CD4-positive, alpha-beta T cell treated with Interleukin-15 for 1 hour (primary cell): Measurements from ENCODE around the gene MINDY4B.
"Not testable (repeated sequence)": the region's sequence is repeated elsewhere in the genome, so short reads cannot be mapped to it uniquely, and the experiment has no call there.

ENCODE experiments used
- DNase-seq: peaks from one replicate; pipeline ENCODE4 v3.0.0-alpha.2; 2020

The MINDY4B gene

DNA sequence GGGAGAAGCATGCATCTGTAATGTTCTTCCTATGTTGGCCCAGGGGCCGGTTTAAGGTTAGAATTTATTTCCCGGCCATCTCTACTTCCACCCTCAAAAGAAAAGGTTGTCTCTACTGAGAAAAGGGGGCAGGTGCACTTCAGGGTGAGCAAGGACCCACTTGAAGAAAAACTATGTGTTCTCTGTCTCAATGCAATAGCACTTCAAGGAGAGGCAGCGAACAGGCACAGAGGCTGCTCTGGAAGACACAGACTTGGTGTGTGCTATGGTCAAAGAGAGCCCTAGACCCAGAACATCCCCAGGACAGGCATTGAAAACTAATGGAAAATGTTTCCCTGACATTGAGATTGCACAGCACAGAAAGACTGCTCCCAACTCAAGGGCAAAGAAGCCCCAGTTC, 7.6 kb downstream of the MINDY4B start:
- no peak for DNase-seq

DNA sequence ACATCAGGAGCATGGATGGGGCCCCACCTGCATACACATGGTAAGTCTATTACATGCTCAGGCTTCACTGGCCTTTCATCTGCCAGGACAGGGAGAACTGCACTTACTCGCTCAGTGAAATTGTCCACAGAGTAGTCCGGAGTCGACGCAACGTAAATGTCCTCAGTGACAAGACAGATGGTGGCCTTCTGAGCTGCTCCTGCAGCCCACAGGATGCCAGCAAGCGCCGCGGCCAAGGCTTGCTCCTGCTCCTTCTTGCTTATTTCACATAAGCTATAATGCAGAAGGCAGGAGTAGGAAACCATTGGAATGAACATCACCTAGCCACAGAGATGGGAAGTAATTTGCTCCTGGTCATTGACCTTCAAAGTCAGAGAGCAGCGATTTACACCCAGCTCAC, 14.4 kb downstream of the MINDY4B start:
- DNase-seq, result no peak

DNA sequence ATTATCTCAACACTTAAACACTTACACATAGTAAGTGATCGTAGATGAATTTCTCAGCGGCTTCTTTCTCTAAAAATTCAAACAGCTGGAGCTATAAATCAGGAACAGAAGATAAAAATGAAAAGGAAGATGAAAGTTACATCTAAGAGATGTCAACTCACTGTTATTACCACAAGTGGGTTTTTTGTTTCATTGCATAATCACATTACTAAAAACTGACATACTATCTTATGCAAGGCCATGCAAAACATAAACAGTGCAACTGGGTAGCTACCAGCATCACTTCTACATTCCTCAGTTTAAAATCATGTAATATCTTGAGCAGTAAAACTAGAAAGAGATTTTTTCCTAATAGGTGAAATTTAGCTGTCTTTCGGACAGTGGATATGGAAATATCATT, 14.9 kb downstream of the MINDY4B start:
- no peak for DNase-seq

DNA sequence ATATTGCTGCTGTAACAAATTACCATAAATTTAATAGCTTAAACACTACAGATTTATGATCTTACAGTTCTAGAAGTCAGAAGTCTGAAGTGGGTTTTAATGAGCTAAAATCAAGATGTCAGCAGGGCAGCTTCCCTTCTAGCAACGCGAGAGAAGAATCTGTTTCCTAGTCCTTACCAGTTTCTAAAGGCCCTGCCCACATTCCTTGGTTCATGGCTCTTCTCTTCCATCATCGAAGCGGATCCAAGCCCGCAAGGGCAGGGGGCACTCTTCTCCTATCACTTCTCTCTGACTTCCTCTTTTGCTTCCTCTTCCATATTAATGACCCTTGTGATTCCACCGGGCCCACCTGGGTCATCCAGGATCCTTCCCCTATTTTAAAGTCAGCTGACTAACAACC, 16.1 kb downstream of the MINDY4B start:
- DNase-seq, result peak; percentile 19

DNA sequence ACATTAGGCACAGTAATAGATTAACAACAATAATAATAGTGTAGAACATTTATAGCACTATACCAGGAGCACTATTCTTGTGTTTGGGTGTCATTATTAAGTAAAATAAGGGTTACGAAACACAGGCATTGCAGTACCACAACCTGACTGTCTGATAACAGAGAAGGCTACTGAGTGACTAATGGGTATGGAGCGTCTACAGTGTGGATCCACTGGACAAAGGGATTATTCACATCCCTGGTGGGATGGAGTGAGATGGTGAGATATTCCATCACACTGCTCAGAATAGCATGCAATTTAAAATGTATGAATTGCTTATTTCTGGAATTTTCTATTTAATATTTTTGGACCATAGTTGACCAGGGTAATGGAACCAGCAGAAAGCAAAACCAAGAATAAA, 18.2 kb downstream of the MINDY4B start:
- DNase-seq, result no peak

DNA sequence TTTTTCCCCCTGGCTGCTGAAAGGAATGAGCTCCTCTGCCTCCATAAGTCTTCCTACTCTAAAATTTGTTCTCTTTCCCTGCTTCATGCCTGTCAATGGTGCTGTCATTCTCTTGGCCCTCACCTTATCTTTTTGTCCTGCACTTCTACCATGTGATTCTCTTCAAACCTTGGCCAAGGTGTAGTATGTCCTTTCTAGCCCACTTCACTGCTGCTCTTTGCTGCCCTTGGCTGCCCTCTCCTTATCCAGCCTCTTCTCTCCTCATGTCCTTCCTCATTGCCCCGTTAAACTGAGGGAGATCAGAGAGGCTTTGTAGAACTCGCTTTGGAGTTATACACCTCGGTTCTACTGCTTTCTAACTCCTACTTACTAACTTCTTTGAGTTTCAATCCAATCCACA, 19.7 kb downstream of the MINDY4B start:
- DNase-seq, result no peak

DNA sequence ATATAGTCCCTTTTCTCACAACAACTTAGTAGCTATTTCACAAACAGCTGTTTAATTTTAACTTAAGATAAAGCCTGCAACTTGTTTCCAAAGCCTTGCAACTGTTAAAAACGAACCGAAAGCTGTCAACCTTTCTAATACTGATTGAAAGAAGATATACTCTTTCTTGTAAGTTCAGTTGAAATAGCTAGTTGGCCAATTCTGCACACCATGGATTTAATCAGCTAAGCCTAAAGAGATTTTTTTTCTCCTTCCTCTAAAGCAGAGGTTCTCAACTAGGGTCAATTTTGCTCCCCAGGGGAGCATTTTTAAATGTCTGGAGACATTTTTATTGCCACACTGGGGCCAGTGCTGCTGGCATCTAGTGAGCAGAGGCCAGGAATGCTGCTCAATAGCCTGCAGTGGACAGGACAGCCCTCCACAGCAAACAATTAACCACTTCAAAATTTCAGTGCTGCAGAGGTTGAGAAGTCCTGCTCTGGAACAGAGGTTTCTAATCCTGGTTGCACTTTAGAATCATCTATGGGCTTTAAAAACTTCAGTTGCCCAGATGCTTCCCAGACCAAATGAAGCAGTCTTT, 26.2 kb downstream of the MINDY4B start:
- DNase-seq, result no peak

DNA sequence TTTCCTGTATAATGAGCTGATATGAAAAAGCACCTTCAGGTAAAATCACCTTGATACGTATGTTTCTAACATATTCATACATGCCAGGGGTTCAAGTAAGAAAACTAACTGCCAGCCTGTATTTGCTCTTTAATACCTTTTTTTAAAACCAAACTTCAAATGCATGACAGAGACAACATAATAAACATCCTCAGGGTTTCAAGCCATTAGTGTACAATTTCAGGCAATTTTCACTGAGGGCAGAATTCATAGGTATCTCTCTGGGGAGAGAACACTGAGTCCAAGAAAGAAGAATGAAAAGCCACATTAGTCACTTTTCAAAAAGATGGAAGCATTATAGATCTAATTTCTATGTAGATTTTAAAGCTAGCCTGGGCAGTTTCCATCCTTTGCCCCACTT, 26.9 kb downstream of the MINDY4B start:
- no peak for DNase-seq

DNA sequence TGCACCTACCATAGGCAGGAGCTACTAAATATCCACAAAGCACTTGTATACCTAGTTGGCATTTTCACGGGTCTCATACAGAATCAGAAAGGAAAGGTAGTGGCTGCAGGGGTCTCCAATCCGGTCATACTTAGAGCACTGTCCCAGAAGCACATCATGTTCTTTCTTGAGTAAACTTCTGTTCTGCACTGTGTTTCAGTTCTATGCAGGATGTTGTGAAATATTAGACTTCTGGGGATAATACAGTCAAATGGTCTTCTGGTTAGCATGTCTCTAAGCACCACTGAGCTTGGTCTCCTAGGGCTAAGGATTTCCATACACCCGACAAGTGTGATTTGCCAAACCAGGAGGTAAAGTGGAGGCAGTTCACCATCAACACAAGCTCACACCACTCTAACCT, 27.9 kb downstream of the MINDY4B start:
- no peak for DNase-seq

DNA sequence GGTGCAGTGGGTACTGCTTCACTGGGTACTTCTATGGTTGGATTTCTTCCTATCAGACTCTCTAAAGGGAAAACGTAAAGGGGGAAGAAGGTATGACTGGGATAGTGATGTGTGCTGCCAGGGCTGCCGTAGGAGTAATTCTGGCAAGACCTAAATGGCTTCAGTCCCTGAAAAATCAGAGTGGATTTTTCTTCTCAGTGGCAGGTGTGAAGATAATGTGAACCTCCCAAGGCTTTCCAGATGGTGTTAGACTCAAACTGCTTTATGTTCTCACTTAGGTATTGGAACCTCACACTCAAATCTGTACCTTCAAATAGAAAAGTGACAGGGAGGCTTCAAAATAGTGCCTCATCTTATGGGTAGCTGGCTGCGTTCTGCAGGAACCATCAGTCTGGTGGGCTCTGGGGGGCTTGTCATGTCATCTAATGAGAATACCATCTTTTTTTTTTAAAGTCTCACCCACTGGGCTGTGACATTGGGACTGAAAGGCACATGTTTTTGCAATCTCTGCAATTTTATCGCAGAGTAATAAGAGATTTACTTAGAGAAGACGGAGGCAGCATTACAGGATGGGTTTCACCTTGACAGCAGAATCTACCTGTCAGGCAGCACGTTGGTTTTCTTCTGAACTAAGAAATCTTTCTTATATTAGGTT, 28.5 kb downstream of the MINDY4B start:
- no peak for DNase-seq

DNA sequence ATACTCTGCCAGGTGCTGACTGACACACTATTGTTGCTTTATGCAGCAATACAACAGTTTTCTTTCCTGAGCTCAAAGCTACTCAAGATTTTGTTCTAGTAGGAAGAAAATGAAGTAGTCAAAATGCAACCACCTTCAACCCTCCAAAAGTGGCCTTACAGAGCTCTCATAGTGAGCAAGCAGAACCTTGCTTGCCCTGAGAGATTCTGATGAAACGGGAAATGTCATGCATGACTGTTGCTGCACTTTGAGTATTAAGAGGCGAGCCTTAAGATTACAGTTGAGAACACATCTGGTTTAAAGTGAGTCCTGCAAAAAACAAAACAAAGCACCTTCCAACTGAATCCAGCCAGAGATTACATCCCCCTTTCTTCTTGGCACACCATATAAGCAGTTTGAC, 29.7 kb downstream of the MINDY4B start:
- DNase-seq, result no peak

DNA sequence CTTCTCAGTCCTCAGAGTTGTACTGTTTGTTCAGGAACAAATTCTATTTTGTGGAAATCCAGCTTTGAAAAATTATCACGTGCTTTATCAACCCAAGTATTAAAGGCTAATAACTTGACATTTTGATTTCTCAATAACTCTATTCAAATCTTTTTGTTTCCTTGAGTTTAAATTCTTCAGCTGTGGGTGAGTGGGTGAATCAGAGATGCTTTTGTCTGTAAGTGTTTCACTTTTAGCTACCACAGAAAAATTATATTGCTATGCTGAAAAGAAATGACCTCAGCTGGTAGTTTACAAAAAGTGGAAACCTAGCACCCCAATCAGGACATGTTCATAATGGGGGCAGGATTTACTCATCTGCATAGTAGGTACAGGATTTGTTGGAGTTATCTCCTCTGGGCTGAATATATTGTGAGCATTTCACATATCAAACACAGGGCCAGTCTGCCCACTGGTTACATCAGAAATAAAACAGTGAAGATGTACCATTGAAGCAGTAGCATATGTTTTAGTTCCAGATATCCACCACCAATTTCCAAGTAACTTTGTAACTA, 30.5 kb downstream of the MINDY4B start:
- no peak for DNase-seq

DNA sequence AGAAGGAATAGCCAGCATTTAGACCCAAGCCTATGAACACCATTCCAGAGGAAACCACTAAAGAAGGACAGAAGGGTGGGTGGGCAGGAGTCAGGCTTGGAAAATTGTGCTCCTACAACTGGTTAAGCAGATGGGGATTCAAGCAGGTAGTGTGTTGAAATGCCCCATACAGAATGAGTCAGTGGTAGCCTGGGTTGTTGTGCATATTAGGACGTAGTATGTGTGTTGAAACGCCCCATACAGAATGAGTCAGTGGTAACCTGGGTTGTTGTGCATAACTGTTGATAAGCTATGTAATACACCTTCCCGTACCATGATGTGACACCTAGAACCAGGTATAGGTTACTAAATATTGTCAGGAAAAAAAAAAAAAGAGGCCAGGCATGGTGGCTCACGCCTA, 34.0 kb downstream of the MINDY4B start:
- no peak for DNase-seq

DNA sequence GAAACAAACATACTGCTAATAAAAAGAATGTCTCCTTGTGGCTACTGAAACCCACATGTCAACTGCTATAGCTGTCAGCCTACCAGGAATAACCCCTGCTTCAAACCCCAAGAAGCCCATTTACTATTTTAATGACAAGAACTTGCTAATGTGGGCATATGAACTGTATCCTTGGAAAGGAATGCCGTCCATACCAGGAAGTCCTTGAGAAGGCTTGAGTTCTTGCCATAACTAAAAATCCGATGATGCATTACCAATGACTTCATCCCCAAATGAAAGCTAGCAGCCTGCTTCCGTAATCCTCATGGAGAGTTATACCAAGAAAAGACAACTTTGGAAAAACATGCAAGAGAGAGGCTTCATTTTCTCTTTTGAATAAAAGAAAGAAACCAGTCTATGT, 34.8 kb downstream of the MINDY4B start:
- no peak for DNase-seq

DNA sequence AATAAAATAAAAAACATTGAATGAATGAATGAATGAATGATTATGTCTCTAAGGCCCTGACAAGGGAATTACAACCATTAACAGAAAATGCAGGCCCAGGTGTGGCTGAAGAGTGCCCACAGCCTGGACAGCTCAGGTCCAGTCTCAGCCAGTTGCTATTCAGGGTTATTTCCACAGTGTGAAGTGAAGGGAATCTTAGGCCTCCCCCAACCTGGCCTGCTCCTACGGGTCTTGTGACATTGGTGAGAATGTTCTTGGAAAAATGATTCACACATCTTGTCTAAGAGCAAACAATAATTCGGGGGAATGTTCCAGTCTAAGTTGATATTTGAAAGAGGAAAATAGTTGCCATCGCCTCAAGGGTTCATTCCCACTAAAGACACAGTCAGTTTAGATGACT, 37.0 kb downstream of the MINDY4B start:
- DNase-seq, result no peak

DNA sequence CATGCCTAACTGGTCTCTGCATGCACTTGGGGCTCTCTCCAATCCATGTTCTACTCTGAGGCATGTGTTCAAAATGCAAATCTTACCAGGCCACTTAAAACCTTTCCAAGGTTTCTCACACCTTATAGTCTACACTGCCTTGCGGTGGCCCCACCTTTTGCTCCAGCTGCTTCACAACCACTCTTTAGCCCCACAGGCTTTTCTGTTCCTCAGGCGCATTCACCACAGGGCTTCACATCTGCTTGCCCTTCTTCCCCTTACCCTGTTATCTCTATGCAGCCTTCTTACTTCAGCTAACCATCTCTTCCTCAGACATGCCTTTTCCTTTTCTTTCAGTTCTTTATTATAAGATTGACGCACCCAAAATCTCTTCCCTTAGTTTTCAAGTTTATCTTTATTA, 37.8 kb downstream of the MINDY4B start:
- DNase-seq, result no peak

DNA sequence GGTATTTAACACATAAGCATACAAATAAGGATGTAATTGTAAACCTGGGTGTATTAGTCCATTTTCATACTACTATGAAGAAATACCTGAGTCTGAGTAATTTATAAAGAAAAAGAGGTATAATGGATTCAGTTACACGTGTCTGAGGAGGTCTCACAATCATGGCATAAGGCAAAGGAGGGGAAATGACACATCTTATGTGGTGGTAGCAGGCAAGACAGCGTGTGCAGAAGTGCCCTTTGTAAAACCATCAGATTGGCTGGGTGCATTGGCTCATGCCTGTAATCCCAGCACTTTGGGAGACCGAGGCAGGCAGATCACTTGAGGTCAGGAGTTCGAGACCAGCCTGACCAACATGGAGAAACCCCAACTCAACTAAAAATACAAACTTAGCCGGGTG, 41.3 kb downstream of the MINDY4B start:
- not testable (repeated sequence) for DNase-seq

DNA sequence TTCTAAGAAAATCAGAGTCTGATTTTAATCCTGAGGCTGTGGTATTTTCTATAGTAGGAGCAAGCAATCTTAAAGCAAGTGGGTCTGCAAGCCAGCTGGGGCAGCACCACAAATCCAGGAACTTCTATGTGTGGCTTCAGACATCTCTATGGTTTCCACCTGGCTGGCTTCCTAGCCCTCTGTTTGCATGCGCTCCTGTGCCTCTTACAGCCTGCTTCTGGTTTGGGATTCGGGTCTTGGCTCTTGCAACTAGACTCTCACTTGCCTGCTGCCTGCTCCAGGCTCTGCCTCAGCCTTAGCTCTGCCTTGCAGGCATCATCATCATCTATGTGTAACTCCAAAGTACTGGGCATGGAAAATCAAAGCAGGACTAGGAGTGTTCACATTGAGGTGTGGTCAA, 43.4 kb downstream of the MINDY4B start:
- no peak for DNase-seq

DNA sequence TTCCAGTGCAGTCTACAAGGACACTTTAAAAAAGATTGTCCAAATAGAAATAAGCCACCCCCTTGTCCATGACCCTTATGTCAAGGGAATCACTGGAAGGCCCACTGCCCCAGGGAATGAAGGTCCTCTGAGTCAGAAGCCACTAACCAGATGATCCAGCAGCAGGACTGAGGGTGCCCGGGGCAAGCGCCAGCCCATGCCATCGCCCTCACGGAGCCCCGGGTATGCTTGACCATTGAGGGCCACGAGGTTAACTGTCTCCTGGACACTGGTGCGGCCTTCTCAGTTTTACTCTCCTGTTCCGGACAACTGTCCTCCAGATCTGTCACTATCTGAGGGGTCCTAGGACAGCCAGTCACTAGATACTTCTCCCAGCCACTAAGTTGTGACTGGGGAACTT, 47.3 kb downstream of the MINDY4B start:
- DNase-seq, result not testable (repeated sequence)

DNA sequence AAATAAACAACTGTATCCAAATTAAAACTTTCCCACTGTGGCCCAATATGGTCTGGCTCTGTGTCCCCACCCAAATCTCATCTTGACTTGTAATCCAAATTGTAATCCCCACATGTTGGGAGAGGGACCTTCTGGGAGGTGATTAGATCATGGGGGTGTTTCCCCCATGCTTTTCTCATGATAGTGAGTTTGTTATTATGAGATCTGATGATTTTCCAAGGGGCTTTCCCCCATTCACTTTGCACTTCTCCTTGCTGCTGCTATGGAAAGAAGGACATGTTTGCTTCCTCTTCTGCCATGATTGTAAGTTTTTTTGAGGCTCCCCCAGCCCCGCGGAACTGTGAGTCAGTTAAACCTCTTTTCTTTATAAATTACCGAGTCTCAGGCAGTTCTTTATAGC, 55.0 kb downstream of the MINDY4B start:
- no peak for DNase-seq

DNA sequence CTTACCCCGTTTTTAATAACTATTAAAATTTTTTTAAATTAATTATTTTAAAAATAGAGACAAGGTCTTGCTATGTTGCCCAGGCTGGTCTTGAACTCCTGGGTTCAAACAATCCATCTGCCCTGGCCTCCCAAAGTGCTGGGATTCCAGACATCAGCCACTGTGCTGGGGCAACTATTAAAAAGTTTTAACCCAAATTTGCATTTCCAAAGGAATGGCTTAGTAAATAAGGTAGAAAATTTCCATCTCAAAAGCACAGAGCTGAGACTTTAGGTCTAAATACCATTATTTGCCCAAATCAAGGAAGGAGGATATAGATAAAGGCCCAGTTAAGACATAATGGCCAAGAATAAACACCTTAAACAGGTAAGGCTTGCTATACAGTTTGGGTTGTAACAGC, 56.4 kb downstream of the MINDY4B start:
- no peak for DNase-seq

DNA sequence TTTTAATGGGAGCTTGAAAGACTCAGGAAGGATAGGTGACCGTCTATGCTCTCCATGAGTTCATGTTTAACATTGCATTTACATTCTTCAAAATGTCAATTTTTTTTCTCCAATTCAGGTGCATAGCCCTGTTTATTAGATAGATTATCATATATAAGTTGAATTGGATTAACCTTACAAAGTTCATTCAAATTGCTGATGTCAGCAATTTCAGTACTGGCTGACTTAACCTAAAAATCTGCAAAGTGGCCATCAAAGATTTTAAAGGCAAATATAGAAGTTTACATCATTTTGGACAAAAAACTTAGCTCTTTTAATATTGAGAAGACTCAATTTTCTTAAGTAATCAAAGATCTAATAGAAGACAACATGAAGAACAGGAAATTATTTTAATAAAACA, 57.8 kb downstream of the MINDY4B start:
- DNase-seq, result no peak

DNA sequence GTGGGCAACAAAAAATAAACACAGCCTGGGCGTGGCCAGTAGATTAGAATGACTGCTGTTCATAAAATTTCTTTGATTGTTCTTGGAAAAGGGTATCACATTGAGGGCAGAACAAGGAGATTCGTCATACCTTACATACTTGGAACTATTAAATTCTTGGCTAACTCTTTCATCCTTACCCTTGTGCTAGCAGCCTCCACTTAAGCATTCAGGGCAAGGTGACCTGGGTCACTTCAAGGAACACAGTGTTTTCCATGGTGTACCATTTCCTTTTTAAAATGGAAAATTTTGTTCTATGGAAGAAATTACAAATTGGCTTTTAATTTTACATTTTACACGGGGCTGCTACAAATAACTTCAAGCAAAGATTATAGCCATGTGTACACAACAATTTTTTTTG, 60.8 kb downstream of the MINDY4B start:
- DNase-seq, result no peak

DNA sequence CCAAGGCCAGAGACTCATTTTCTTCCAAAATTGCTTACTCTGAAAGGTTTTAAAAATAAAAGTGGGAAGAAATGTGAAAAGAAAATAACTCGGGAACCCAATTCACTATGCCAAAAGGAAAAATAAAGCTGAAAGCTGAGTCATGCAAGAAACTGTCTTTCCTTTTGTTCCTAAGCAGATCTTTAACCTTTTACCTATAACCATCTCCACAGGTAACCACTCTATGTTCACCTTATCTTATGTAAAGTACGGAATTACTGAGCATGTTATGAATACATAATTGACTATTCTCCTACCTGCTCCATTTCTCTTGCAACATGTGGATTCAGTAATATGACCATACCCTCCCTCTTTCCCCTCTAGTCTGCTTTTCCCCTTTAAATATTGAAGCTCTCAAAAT, 62.0 kb downstream of the MINDY4B start:
- DNase-seq, result no peak
